NCI-H226 (cell line): ENCODE results near the gene SEMA3B.
"Not testable (repeated sequence)": the region's sequence is repeated elsewhere in the genome, so short reads cannot be mapped to it uniquely, and the experiment has no call there.

Source experiments
- DNase-seq: peaks from one replicate; pipeline ENCODE4 v3.0.0-alpha.2; 2015

SEMA3B gene

GRCh38 chr3:50238549-50239026 is 30.4 kb upstream of the SEMA3B start:
- no peak for DNase-seq

GRCh38 chr3:50239649-50240048 is 29.3 kb upstream of the SEMA3B start:
- no peak for DNase-seq

GRCh38 chr3:50241163-50241562 is 27.8 kb upstream of the SEMA3B start:
- DNase-seq = no peak

- DNase-seq = no peak
Observed at GRCh38 chr3:50241713-50242380, 27.1 kb upstream of the SEMA3B start.

- no peak for DNase-seq
Observed at GRCh38 chr3:50242381-50242770, 26.6 kb upstream of the SEMA3B start.

GRCh38 chr3:50242851-50243542 is 25.9 kb upstream of the SEMA3B start:
- peak; percentile 61 for DNase-seq

GRCh38 chr3:50243543-50243895 is 25.4 kb upstream of the SEMA3B start:
- no peak for DNase-seq

GRCh38 chr3:50244813-50245212 is 24.1 kb upstream of the SEMA3B start:
- not testable (repeated sequence) for DNase-seq

GRCh38 chr3:50245251-50245745 is 23.6 kb upstream of the SEMA3B start:
- DNase-seq = peak; percentile 64

- DNase-seq = peak; percentile 37
Observed at GRCh38 chr3:50245831-50246516, 23.0 kb upstream of the SEMA3B start.

- peak; percentile 96 for DNase-seq
Observed at GRCh38 chr3:50246517-50246954, 22.4 kb upstream of the SEMA3B start.

- DNase-seq = no peak
Observed at GRCh38 chr3:50248387-50248786, 20.6 kb upstream of the SEMA3B start.

- DNase-seq = no peak
Observed at GRCh38 chr3:50249457-50249856, 19.5 kb upstream of the SEMA3B start.

GRCh38 chr3:50250514-50250913 is 18.4 kb upstream of the SEMA3B start:
- DNase-seq = no peak

GRCh38 chr3:50251220-50251619 is 17.7 kb upstream of the SEMA3B start:
- peak; percentile 94 for DNase-seq

- no peak for DNase-seq
Observed at GRCh38 chr3:50254577-50255250, 14.2 kb upstream of the SEMA3B start.

GRCh38 chr3:50255251-50255615 is 13.7 kb upstream of the SEMA3B start:
- DNase-seq = no peak

GRCh38 chr3:50256978-50257890 is 11.7 kb upstream of the SEMA3B start:
- DNase-seq = no peak

- DNase-seq = no peak
Observed at GRCh38 chr3:50258029-50258680, 10.8 kb upstream of the SEMA3B start.

GRCh38 chr3:50258979-50259378 is 10.0 kb upstream of the SEMA3B start:
- DNase-seq = no peak

- no peak for DNase-seq
Observed at GRCh38 chr3:50259432-50260026, 9.4 kb upstream of the SEMA3B start.
